Measurements from ENCODE around the gene ATP11A. TPM values are rescaled to one million over a fixed set of nuclear protein-coding genes. Genes with fewer than 3 reads are reported as not detected.

The ATP11A gene
- total and polyA plus RNA-seq, 2 experiments from 2014 or later, result 12.3 to 52.6 TPM

- Histone ChIP-seq H2AFZ (no peak overlapping the region), H3K4me3 (no peak overlapping the region)
- peaks cover 7% of the 10 kb centered on the region; the same call in 1 of the 3 replicates for H3K36me3 Mint-ChIP-seq (ENCODE audit: low read depth)
Measured at GRCh38 chr13:112741185-112741755, 51.4 kb downstream of the ATP11A start.

More at GRCh38 chr13:112741185-112741755, 51.4 kb downstream of the ATP11A start:
- H3K36me3 ChIP-seq (ENCODE audit: insufficient read depth), result no peaks in the 10 kb centered on the region
- ATAC-seq (no peak), DNase-seq (ENCODE audit: low spot score) (no peak)
- no peak overlapping the region for H3K4me2 ChIP-seq
- no peaks in the 10 kb centered on the region for H3F3A ChIP-seq (replicated peaks; ENCODE audit: low read depth)
- Mint-ChIP-seq H3K27me3 (ENCODE audit: insufficient read depth, low read depth, poor library complexity) (peaks cover 18% of the 10 kb centered on the region), H3K4me1 (peaks cover 83% of the 10 kb centered on the region), H3K4me3 (no peak overlapping the region), H3K27ac (peak overlapping the region; percentile 66), H3K9me3 (no peaks in the 10 kb centered on the region)
- H3K79me2 ChIP-seq (replicated peaks; ENCODE audit: insufficient read depth), result peaks cover 90% of the 10 kb centered on the region
- peaks cover 5% of the 10 kb centered on the region; the same call in 1 of the 2 replicates for H3K9me2 ChIP-seq (ENCODE audit: insufficient read depth)
- peaks cover 8% of the 10 kb centered on the region for H3K4me1 ChIP-seq (ENCODE audit: insufficient read depth)
- no peak for TF ChIP-seq NANOG (IDR thresholded peaks at IDR 0.05; ENCODE audit: borderline replicate concordance)
- no peak for TF ChIP-seq ZNF331 (CRISPR knock-in tag; IDR thresholded peaks at IDR 0.05; ENCODE audit: low read depth)
- TF ChIP-seq ETS1 (IDR thresholded peaks at IDR 0.05), result no peak
- TF ChIP-seq REST (IDR thresholded peaks at IDR 0.05; ENCODE audit: unreplicated experiment), result no peak
- TF ChIP-seq ZNF114 (CRISPR knock-in tag; IDR thresholded peaks at IDR 0.05), result no peak
- no peak for TF ChIP-seq CREB1 (CRISPR knock-in tag; IDR thresholded peaks at IDR 0.05; ENCODE audit: low read depth)
- no peak for TF ChIP-seq POLR2AphosphoS5 (IDR thresholded peaks at IDR 0.05; ENCODE audit: low read depth)
- no peak for TF ChIP-seq EZH2phosphoT487 (IDR thresholded peaks at IDR 0.05; ENCODE audit: unreplicated experiment)
- TF ChIP-seq CTCF (conservative IDR thresholded peaks at IDR 0.05; ENCODE audit: low read depth in 2 of 2), result no peak
- no peak for TF ChIP-seq EZH2 (IDR thresholded peaks at IDR 0.05; ENCODE audit: low read depth, unreplicated experiment)
- TF ChIP-seq STAT1 (IDR thresholded peaks at IDR 0.05; ENCODE audit: unreplicated experiment), result no peak
- no peak for TF ChIP-seq JUNB (IDR thresholded peaks at IDR 0.05; ENCODE audit: unreplicated experiment)
- no peak for TF ChIP-seq ZNF462 (CRISPR knock-in tag; IDR thresholded peaks at IDR 0.05)
- peak overlapping the region; percentile 20; the same call in 1 of the 2 replicates for H3K27ac ChIP-seq (ENCODE audit: low read depth)
- H4K20me1 ChIP-seq (replicated peaks; ENCODE audit: insufficient read depth), result no peaks in the 10 kb centered on the region
- H3K27me3 ChIP-seq (ENCODE audit: insufficient read depth), result no peaks in the 10 kb centered on the region

Measured in GM23338 (cell line).